WTC11 (cell line): ENCODE results near the gene CNTNAP2. TPM values are rescaled to one million over a fixed set of nuclear protein-coding genes. Genes with fewer than 3 reads are reported as not detected.
A peak's percentile ranks its signal among the peaks of the same experiment; 100 is the strongest.

Experiments used
- ATAC-seq: fragments of 200-7000 bp; cut with Tn5 transposase; 2 replicates; pipeline ENCODE4 v1.10.0; 2021; ENCODE audit warnings: mild to moderate bottlenecking, moderate library complexity
- CTCF ChIA-PET: fragments of 300-600 bp; sonication (Branson Sonifier 250); formaldehyde crosslinking; loops from one replicate; lab custom pipeline; 2021; ENCODE audit warnings: antibody characterized with exemption; lab: Charles Lee
- POLR2A ChIA-PET: fragments of 350-600 bp; sonication (Branson Sonifier 250); formaldehyde crosslinking; loops from one replicate; lab custom pipeline; 2021; ENCODE audit warnings: antibody characterized with exemption; lab: Charles Lee
- DNase-seq: peaks from one replicate; pipeline ENCODE4 v3.0.0; 2021; ENCODE audit warnings: low spot score
- H3K27ac Mint-ChIP-seq: 2 replicates; pipeline ENCODE4 v1.8.0; 2021; ENCODE audit warnings: mixed read lengths
- H3K27me3 Mint-ChIP-seq: 2 replicates; pipeline ENCODE4 v1.8.0; 2021; ENCODE audit warnings: low read depth, mild to moderate bottlenecking, moderate library complexity, mixed read lengths
- H3K36me3 Mint-ChIP-seq: 2 replicates; pipeline ENCODE4 v1.8.0; 2021; ENCODE audit warnings: mixed read lengths
- H3K4me1 Mint-ChIP-seq: 2 replicates; pipeline ENCODE4 v1.8.0; 2022; ENCODE audit warnings: mixed read lengths
- H3K4me3 Mint-ChIP-seq: 2 replicates; pipeline ENCODE4 v1.8.0; 2021; ENCODE audit warnings: mild to moderate bottlenecking, moderate library complexity, mixed read lengths
- H3K9me3 Mint-ChIP-seq: 2 replicates; pipeline ENCODE4 v1.8.0; 2021; ENCODE audit warnings: mixed read lengths
- ATF1 ChIP-seq: sonication (generic); formaldehyde crosslinking; IDR thresholded peaks from 2 replicates; pipeline ENCODE4 v1.8.1; 2023; ENCODE audit warnings: mild to moderate bottlenecking, moderate library complexity, missing genetic modification reagents
- ATF2 ChIP-seq: sonication (generic); formaldehyde crosslinking; IDR thresholded peaks from 2 replicates; pipeline ENCODE4 v1.8.1; 2022; ENCODE audit warnings: low read depth, missing genetic modification reagents, borderline replicate concordance
- E2F4 ChIP-seq: sonication (generic); formaldehyde crosslinking; IDR thresholded peaks from 2 replicates; pipeline ENCODE4 v1.8.1; 2022; ENCODE audit warnings: low read depth, mild to moderate bottlenecking, moderate library complexity, missing genetic modification reagents, borderline replicate concordance
- EMX1 ChIP-seq: fragments of 250-450 bp; sonication (Bioruptor Pico); IDR thresholded peaks from 2 replicates; pipeline ENCODE4 v1.8.0; 2021; ENCODE audit warnings: mild to moderate bottlenecking
- GTF2I ChIP-seq: fragments of 250-450 bp; sonication (Bioruptor Pico); conservative IDR thresholded peaks from 2 replicates; pipeline ENCODE4 v1.4.0; 2021; ENCODE audit warnings: mild to moderate bottlenecking
- JAZF1 ChIP-seq: fragments of 250-450 bp; sonication (Bioruptor Pico); IDR thresholded peaks from 2 replicates; pipeline ENCODE4 v1.9.0; 2021; ENCODE audit warnings: moderate library complexity, mild to moderate bottlenecking, inconsistent platforms
- MYBL2 ChIP-seq: sonication (generic); formaldehyde crosslinking; IDR thresholded peaks from 2 replicates; pipeline ENCODE4 v1.8.1; 2023; ENCODE audit warnings: mild to moderate bottlenecking, moderate library complexity, missing genetic modification reagents
- NFATC4 ChIP-seq: fragments of 250-450 bp; sonication (Bioruptor Pico); IDR thresholded peaks from 2 replicates; pipeline ENCODE4 v1.9.0; 2021; ENCODE audit warnings: mild to moderate bottlenecking
- NFYB ChIP-seq: sonication (generic); formaldehyde crosslinking; conservative IDR thresholded peaks from 2 replicates; pipeline ENCODE4 v1.8.0; 2022; ENCODE audit warnings: low read depth, missing genetic modification reagents
- NR3C1 ChIP-seq: sonication (generic); formaldehyde crosslinking; conservative IDR thresholded peaks from 2 replicates; pipeline ENCODE4 v1.8.1; 2023; ENCODE audit warnings: low read depth, mild to moderate bottlenecking, missing genetic modification reagents
- RORB ChIP-seq: fragments of 250-450 bp; sonication (Bioruptor Pico); IDR thresholded peaks from 2 replicates; pipeline ENCODE4 v1.9.0; 2021; ENCODE audit warnings: mild to moderate bottlenecking
- TP53 ChIP-seq: sonication (generic); formaldehyde crosslinking; IDR thresholded peaks from 2 replicates; pipeline ENCODE4 v1.8.1; 2023; ENCODE audit warnings: mild to moderate bottlenecking, missing genetic modification reagents
- total RNA-seq: library from RNA; stranded (reverse); gene quantifications from 3 replicates; pipeline ENCODE4 v1.2.3, GENCODE V29; 2021
- TF ChIP-seq, protein P1 (sequence below): sonication (generic); formaldehyde crosslinking; IDR thresholded peaks from 2 replicates; pipeline ENCODE4 v1.8.1; 2023; ENCODE audit warnings: mild to moderate bottlenecking, missing genetic modification reagents
- TF ChIP-seq, protein P2 (sequence below): sonication (generic); formaldehyde crosslinking; conservative IDR thresholded peaks from 2 replicates; pipeline ENCODE4 v1.8.1; 2023; ENCODE audit warnings: mild to moderate bottlenecking, low read depth, missing genetic modification reagents, moderate library complexity
- TF ChIP-seq, protein P3 (sequence below): fragments of 250-450 bp; sonication (Bioruptor Pico); IDR thresholded peaks from 2 replicates; pipeline ENCODE4 v1.9.0; 2021; ENCODE audit warnings: mild to moderate bottlenecking

Gene CNTNAP2
- total RNA-seq, 1 experiment from 2014 or later: 63.8 TPM

DNA sequence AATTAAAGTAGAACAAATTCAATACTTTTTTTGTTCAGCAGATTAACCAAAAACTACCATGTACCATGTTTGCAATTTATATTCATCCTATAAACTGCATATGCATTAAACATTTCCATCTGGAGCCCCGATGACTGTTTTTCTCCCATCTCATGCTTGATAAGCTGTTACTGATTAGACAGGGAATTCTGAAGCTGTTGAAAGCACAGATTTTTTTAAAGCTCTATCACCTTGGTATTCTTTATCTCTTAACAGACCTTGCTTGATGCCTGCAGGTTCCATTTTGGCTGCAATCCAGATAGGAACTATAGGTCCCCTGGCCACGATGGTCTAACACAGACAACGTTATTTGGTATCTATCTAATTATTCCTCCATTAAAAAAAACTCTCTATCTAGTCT lies 961.7 kb downstream of the CNTNAP2 start:
- H3K27me3 Mint-ChIP-seq: no peaks in the 10 kb centered on the region
- CTCF ChIA-PET: interaction anchor here (1.2 kb wide), 1 partner anchor 354 kb away, joined by 3 read pairs; no protein-coding TSS in a partner anchor

DNA sequence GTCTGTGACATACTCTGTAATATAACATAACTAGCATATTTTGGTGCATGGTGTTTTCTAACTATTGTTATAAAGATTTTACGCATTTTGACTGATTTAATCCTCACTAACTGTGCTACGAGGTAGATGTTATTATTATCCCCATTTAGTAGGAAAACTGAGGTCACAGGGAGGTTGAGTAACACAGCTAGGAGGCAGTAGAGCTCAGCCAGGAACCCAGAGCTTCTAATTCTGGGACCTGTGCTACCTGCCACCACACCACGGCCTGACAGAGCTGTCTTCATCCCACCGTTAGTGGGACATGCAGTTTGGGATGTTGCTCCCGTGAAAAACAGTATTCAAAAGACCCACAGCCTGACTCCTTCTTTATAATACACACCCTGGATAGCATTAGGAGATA lies 962.5 kb downstream of the CNTNAP2 start:
- POLR2A ChIA-PET: no interaction called here
- H3K36me3 Mint-ChIP-seq: no peaks in the 10 kb centered on the region
- no peaks in the 10 kb centered on the region for H3K27me3 Mint-ChIP-seq
- no peak overlapping the region for H3K4me3 Mint-ChIP-seq
- DNase-seq (peak; percentile 19), ATAC-seq (peak; percentile 59)
- CTCF ChIA-PET: interaction anchor here (1.0 to 1.2 kb wide), 2 partner anchors 25 to 353 kb away, joined by 3 read pairs; no protein-coding TSS in a partner anchor
- H3K4me1 Mint-ChIP-seq: no peaks in the 10 kb centered on the region
- H3K9me3 Mint-ChIP-seq: peaks cover 4% of the 10 kb centered on the region
- no peak overlapping the region for H3K27ac Mint-ChIP-seq
- TF ChIP-seq, protein P1, sequence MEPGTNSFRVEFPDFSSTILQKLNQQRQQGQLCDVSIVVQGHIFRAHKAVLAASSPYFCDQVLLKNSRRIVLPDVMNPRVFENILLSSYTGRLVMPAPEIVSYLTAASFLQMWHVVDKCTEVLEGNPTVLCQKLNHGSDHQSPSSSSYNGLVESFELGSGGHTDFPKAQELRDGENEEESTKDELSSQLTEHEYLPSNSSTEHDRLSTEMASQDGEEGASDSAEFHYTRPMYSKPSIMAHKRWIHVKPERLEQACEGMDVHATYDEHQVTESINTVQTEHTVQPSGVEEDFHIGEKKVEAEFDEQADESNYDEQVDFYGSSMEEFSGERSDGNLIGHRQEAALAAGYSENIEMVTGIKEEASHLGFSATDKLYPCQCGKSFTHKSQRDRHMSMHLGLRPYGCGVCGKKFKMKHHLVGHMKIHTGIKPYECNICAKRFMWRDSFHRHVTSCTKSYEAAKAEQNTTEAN (CRISPR knock-in tag): no peak
- no peak for TF ChIP-seq TP53

More for the DNA sequence above, 961.7 kb downstream of the CNTNAP2 start:
- ATAC-seq (no peak), DNase-seq (no peak)
- Mint-ChIP-seq H3K9me3 (peaks cover 6% of the 10 kb centered on the region), H3K4me3 (no peak overlapping the region), H3K36me3 (no peaks in the 10 kb centered on the region), H3K27ac (no peak overlapping the region), H3K4me1 (no peaks in the 10 kb centered on the region)
- TF ChIP-seq EMX1 (CRISPR knock-in tag): no peak
- POLR2A ChIA-PET: no interaction called here

DNA sequence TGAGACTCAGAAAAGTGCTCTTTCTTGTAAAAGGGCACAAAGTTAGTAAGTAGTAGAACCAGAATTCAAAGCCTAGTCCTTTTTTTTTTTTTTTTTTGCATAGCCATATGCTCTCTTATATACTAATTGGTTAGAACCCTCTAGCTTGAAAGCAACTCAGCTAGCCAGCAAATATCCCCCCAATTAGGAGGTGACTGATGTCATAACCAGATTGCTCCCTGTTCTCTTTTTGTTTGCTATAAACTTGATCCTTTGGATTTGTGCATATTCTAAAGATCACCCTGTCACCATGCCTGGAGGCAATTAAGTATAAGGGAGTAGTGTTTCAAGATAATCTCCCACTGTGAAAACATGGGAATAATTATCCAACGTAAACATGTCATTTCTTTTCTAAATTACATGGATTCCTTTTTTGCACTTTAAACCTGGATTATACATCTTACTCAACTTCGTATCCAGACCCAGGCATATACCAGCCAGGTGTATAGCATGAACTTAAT lies 963.4 kb downstream of the CNTNAP2 start:
- H3K4me3 Mint-ChIP-seq: no peak overlapping the region
- H3K27me3 Mint-ChIP-seq: no peaks in the 10 kb centered on the region
- no peaks in the 10 kb centered on the region for H3K36me3 Mint-ChIP-seq
- POLR2A ChIA-PET: interaction anchor here (0.6 kb wide), 1 partner anchor 335 kb away, joined by 3 read pairs; no protein-coding TSS in a partner anchor
- H3K27ac Mint-ChIP-seq: no peak overlapping the region
- DNase-seq: no peak
- TF ChIP-seq ATF2 (CRISPR knock-in tag) (no peak), NFYB (CRISPR knock-in tag) (no peak), RORB (no peak)
- CTCF ChIA-PET: no interaction called here
- H3K4me1 Mint-ChIP-seq: no peaks in the 10 kb centered on the region
- H3K9me3 Mint-ChIP-seq: peaks cover 4% of the 10 kb centered on the region
- no peak for ATAC-seq

- TF ChIP-seq JAZF1 (CRISPR knock-in tag): no peak
- TF ChIP-seq GTF2I (CRISPR knock-in tag): no peak
- TF ChIP-seq RORB: no peak
- no peak for TF ChIP-seq E2F4 (CRISPR knock-in tag)
- TF ChIP-seq, all 79 proteins: peak for 0
- ATAC-seq: no peak
- no peaks in the 10 kb centered on the region for H3K36me3 Mint-ChIP-seq
- no peaks in the 10 kb centered on the region for H3K4me1 Mint-ChIP-seq
- POLR2A ChIA-PET: no interaction called here
- peaks cover 4% of the 10 kb centered on the region for H3K9me3 Mint-ChIP-seq
- CTCF ChIA-PET: interaction anchor here (0.7 kb wide), 1 partner anchor 690 kb away, joined by 4 read pairs; no protein-coding TSS in a partner anchor
- H3K27ac Mint-ChIP-seq: no peak overlapping the region
- no peaks in the 10 kb centered on the region for H3K27me3 Mint-ChIP-seq
- DNase-seq: no peak
- no peak overlapping the region for H3K4me3 Mint-ChIP-seq
Measured at GRCh38 chr7:147081117-147081516, 964.5 kb downstream of the CNTNAP2 start.

GRCh38 chr7:147089051-147089461 lies 972.5 kb downstream of the CNTNAP2 start:
- H3K4me1 Mint-ChIP-seq: no peaks in the 10 kb centered on the region
- H3K27me3 Mint-ChIP-seq: no peaks in the 10 kb centered on the region
- no peak overlapping the region for H3K27ac Mint-ChIP-seq
- DNase-seq (no peak), ATAC-seq (no peak)
- POLR2A ChIA-PET: no interaction called here
- no peak for TF ChIP-seq ATF1 (CRISPR knock-in tag)
- no peak for TF ChIP-seq NFYB (CRISPR knock-in tag)
- no peak for TF ChIP-seq NR3C1 (CRISPR knock-in tag)
- TF ChIP-seq, protein P2, sequence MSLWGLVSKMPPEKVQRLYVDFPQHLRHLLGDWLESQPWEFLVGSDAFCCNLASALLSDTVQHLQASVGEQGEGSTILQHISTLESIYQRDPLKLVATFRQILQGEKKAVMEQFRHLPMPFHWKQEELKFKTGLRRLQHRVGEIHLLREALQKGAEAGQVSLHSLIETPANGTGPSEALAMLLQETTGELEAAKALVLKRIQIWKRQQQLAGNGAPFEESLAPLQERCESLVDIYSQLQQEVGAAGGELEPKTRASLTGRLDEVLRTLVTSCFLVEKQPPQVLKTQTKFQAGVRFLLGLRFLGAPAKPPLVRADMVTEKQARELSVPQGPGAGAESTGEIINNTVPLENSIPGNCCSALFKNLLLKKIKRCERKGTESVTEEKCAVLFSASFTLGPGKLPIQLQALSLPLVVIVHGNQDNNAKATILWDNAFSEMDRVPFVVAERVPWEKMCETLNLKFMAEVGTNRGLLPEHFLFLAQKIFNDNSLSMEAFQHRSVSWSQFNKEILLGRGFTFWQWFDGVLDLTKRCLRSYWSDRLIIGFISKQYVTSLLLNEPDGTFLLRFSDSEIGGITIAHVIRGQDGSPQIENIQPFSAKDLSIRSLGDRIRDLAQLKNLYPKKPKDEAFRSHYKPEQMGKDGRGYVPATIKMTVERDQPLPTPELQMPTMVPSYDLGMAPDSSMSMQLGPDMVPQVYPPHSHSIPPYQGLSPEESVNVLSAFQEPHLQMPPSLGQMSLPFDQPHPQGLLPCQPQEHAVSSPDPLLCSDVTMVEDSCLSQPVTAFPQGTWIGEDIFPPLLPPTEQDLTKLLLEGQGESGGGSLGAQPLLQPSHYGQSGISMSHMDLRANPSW (CRISPR knock-in tag): no peak
- TF ChIP-seq, protein P3, sequence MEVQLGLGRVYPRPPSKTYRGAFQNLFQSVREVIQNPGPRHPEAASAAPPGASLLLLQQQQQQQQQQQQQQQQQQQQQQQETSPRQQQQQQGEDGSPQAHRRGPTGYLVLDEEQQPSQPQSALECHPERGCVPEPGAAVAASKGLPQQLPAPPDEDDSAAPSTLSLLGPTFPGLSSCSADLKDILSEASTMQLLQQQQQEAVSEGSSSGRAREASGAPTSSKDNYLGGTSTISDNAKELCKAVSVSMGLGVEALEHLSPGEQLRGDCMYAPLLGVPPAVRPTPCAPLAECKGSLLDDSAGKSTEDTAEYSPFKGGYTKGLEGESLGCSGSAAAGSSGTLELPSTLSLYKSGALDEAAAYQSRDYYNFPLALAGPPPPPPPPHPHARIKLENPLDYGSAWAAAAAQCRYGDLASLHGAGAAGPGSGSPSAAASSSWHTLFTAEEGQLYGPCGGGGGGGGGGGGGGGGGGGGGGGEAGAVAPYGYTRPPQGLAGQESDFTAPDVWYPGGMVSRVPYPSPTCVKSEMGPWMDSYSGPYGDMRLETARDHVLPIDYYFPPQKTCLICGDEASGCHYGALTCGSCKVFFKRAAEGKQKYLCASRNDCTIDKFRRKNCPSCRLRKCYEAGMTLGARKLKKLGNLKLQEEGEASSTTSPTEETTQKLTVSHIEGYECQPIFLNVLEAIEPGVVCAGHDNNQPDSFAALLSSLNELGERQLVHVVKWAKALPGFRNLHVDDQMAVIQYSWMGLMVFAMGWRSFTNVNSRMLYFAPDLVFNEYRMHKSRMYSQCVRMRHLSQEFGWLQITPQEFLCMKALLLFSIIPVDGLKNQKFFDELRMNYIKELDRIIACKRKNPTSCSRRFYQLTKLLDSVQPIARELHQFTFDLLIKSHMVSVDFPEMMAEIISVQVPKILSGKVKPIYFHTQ (CRISPR knock-in tag): no peak
- no peak for TF ChIP-seq NFATC4 (CRISPR knock-in tag)
- TF ChIP-seq MYBL2: no peak
- TF ChIP-seq, all 79 proteins: peak for 0
- no peaks in the 10 kb centered on the region for H3K36me3 Mint-ChIP-seq
- H3K4me3 Mint-ChIP-seq: no peak overlapping the region
- peaks cover 6% of the 10 kb centered on the region; the same call in 1 of the 2 replicates for H3K9me3 Mint-ChIP-seq
- CTCF ChIA-PET: no interaction called here
